ENCODE data around the gene CCDC13. TPM values are rescaled to one million over a fixed set of nuclear protein-coding genes. Genes with fewer than 3 reads are reported as not detected.

The CCDC13 gene
- total and polyA plus RNA-seq, 4 donors: 0.42 to 2.3 (median 1.0) TPM

DNA sequence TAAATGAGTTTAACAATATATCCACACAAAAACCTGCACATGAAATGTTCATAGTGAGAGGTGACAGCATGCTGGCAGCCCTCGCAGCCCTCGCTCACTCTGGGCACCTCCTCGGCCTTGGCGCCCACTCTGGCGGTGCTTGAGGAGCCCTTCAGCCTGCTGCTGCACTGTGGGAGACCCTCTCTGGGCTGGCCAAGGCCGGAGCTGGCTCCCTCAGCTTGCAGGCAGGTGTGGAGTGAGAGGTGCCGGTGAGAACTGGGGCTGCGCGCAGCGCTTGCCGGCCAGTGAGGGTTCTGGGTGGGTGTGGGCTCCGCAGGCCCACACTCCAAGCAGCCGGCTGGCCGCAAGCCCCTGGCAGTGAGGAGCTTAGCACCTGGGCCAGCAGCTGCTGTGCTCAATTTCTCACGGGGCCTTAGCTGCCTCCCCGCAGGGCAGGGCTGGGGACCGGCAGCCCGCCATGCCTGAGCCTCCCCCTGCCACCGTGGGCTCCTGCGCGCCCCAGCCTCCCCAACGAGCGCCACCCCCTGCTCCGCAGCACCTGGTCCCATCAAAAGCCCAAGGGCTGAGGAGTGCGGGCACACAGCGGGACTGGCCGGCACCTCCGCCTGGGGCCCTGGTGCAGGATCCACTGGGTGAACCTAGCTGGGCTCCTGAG lies 3.4 kb downstream of the CCDC13 start:
- Histone ChIP-seq H3K36me3 (ENCODE audit: control insufficient read depth in 4 of 4, insufficient read depth in 3 of 4, low read depth in 1 of 4, low read length in 3 of 4) (no peaks in the 10 kb centered on the region), H3K4me3 (ENCODE audit: low read depth in 1 of 3, low read length in 3 of 3) (no peak overlapping the region), H3K4me1 (ENCODE audit: control insufficient read depth in 4 of 4, insufficient read depth in 4 of 4, low read length in 3 of 4) (peaks cover 0 to 8% (median 5%) of the 10 kb centered on the region in 4 donors), H3K9ac (ENCODE audit: low read depth in 1 of 2, low read length in 2 of 2) (no peak overlapping the region), H3K27ac (ENCODE audit: low read depth in 1 of 2, low read length in 2 of 2) (no peak overlapping the region), H3K27me3 (ENCODE audit: control insufficient read depth in 4 of 4, insufficient read depth in 4 of 4, low read length in 3 of 4) (no peaks in the 10 kb centered on the region), H3K9me3 (ENCODE audit: control insufficient read depth in 4 of 4, low read length in 3 of 4) (no peaks in the 10 kb centered on the region)
- no peak for TF ChIP-seq FOXA2 (IDR thresholded peaks at IDR 0.05)
- no peak for TF ChIP-seq NR2F2 (IDR thresholded peaks at IDR 0.05)
- no peak for TF ChIP-seq HNF4A (conservative IDR thresholded peaks at IDR 0.05)
- TF ChIP-seq, protein P1, sequence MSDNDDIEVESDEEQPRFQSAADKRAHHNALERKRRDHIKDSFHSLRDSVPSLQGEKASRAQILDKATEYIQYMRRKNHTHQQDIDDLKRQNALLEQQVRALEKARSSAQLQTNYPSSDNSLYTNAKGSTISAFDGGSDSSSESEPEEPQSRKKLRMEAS (IDR thresholded peaks at IDR 0.05): no peak
- no peak for TF ChIP-seq YY1 (IDR thresholded peaks at IDR 0.05)
- TF ChIP-seq SP1 (IDR thresholded peaks at IDR 0.05): no peak
- no peak for TF ChIP-seq TAF1 (conservative IDR thresholded peaks at IDR 0.05)
- 98% methylated on average over 28 of the region's 28 CpGs for WGBS
- no peak for DNase-seq (ENCODE audit: low spot score)

DNA sequence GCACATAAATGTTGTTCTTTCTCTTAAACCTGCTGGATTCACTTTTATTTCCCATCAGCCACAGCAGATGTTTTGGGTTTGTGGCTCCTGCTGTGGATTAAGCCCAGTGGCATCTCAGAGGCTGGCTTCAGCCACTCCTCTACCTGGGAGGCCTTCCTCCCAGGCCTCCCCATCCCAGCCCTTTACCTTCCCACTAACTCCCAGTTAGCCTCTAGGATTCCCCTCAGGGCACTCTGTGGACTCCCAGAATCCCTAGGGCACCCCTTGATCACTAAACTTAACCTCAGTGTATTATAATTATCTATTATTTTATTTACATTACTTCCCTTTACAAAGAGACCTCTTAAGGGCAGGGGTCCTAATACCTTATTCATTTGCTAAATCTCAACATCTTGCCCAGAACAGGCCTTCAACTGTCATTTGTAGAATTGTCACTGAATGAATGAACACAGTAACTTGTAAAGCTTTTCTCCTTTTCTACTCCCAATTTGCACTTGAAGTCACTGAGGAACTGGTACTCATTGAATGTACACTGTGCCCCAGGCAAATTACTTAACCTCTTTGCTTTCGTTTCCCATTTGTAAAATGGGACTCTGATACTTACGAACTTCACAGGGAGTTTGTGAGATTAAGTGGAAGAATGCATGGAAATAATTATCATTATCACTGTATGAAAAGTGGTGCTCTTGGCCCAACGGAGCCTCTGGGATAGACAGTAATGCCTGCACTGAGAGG lies 8.3 kb downstream of the CCDC13 start:
- H3K4me1 ChIP-seq (ENCODE audit: control insufficient read depth in 4 of 4, insufficient read depth in 4 of 4, low read length in 3 of 4): peaks cover 10 to 20% (median 16%) of the 10 kb centered on the region in 4 donors
- TF ChIP-seq, protein P2, sequence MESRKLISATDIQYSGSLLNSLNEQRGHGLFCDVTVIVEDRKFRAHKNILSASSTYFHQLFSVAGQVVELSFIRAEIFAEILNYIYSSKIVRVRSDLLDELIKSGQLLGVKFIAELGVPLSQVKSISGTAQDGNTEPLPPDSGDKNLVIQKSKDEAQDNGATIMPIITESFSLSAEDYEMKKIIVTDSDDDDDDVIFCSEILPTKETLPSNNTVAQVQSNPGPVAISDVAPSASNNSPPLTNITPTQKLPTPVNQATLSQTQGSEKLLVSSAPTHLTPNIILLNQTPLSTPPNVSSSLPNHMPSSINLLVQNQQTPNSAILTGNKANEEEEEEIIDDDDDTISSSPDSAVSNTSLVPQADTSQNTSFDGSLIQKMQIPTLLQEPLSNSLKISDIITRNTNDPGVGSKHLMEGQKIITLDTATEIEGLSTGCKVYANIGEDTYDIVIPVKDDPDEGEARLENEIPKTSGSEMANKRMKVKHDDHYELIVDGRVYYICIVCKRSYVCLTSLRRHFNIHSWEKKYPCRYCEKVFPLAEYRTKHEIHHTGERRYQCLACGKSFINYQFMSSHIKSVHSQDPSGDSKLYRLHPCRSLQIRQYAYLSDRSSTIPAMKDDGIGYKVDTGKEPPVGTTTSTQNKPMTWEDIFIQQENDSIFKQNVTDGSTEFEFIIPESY (IDR thresholded peaks at IDR 0.05): no peak
- TF ChIP-seq FOXA2 (IDR thresholded peaks at IDR 0.05) (no peak), GABPA (IDR thresholded peaks at IDR 0.05 in 1 of 2, conservative IDR thresholded peaks at IDR 0.05 in 1 of 2) (no peak), HNF4A (conservative IDR thresholded peaks at IDR 0.05) (no peak)
- no peak overlapping the region for H3K9ac ChIP-seq (ENCODE audit: low read depth in 1 of 2, low read length in 2 of 2)
- DNase-seq (ENCODE audit: low spot score): no peak
- no peaks in the 10 kb centered on the region for H3K36me3 ChIP-seq (ENCODE audit: control insufficient read depth in 4 of 4, insufficient read depth in 3 of 4, low read depth in 1 of 4, low read length in 3 of 4)
- no peak overlapping the region for H3K27ac ChIP-seq (ENCODE audit: low read depth in 1 of 2, low read length in 2 of 2)
- H3K27me3 ChIP-seq (ENCODE audit: control insufficient read depth in 4 of 4, insufficient read depth in 4 of 4, low read length in 3 of 4): no peaks in the 10 kb centered on the region
- 84% methylated on average over 3 of the region's 3 CpGs for WGBS
- H3K9me3 ChIP-seq (ENCODE audit: control insufficient read depth in 4 of 4, low read length in 3 of 4): no peaks in the 10 kb centered on the region
- no peak overlapping the region for H3K4me3 ChIP-seq (ENCODE audit: low read depth in 1 of 3, low read length in 3 of 3)

DNA sequence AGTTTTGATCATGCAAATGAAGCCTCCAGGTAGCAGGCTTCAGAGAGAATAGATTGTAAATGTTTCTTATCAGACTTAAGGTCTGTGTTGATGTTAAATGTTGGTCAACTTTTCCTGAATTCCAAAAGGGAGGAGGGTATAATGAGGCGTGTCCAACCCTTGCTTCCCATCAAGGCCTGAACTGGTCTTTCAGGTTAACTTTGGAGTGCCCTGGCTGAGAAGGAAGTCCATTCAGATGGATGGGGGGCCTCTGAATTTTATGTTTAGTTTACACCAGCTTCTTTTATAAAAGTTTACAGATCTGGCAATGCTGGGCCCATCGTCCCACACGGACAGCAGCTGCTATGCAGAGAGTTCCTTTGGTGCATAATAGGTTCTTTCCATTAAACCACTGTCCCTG lies 8.9 kb downstream of the CCDC13 start:
- Histone ChIP-seq H3K27ac (ENCODE audit: low read depth in 1 of 2, low read length in 2 of 2) (no peak overlapping the region), H3K4me1 (ENCODE audit: control insufficient read depth in 4 of 4, insufficient read depth in 4 of 4, low read length in 3 of 4) (peaks cover 10 to 20% (median 16%) of the 10 kb centered on the region in 4 donors), H3K4me3 (ENCODE audit: low read depth in 1 of 3, low read length in 3 of 3) (no peak overlapping the region), H3K36me3 (ENCODE audit: control insufficient read depth in 4 of 4, insufficient read depth in 3 of 4, low read depth in 1 of 4, low read length in 3 of 4) (no peaks in the 10 kb centered on the region), H3K9me3 (ENCODE audit: control insufficient read depth in 4 of 4, low read length in 3 of 4) (no peaks in the 10 kb centered on the region), H3K27me3 (ENCODE audit: control insufficient read depth in 4 of 4, insufficient read depth in 4 of 4, low read length in 3 of 4) (no peaks in the 10 kb centered on the region), H3K9ac (ENCODE audit: low read depth in 1 of 2, low read length in 2 of 2) (no peak overlapping the region)
- TF ChIP-seq, protein P3, sequence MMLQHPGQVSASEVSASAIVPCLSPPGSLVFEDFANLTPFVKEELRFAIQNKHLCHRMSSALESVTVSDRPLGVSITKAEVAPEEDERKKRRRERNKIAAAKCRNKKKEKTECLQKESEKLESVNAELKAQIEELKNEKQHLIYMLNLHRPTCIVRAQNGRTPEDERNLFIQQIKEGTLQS (IDR thresholded peaks at IDR 0.05): no peak
- TF ChIP-seq, protein P1 (IDR thresholded peaks at IDR 0.05): no peak
- TF ChIP-seq GABPA (IDR thresholded peaks at IDR 0.05 in 1 of 2, conservative IDR thresholded peaks at IDR 0.05 in 1 of 2) (no peak), RAD21 (IDR thresholded peaks at IDR 0.05) (no peak), NR2F2 (IDR thresholded peaks at IDR 0.05) (no peak), EGR1 (IDR thresholded peaks at IDR 0.05; ENCODE audit: low read depth in 2 of 2) (no peak)
- 90% methylated on average over 3 of the region's 3 CpGs for WGBS
- DNase-seq (ENCODE audit: low spot score): no peak

Data from liver (tissue), 9 donors.